Measurements from ENCODE around the gene COL18A1. TPM values are rescaled to one million over a fixed set of nuclear protein-coding genes. Genes with fewer than 3 reads are reported as not detected.

COL18A1 gene
- polyA plus RNA-seq, 2 of the 4 experiments (the other 2 are of a cell fraction), result 17.3 to 88.4 TPM

GRCh38 chr21:45448283-45448809, 43.4 kb downstream of the COL18A1 start:
- TF ChIP-seq FOSL2 (IDR thresholded peaks at IDR 0.05) (no peak), FOSL2 (CRISPR knock-in tag; IDR thresholded peaks at IDR 0.05) (no peak), ESRRA (IDR thresholded peaks at IDR 0.05; ENCODE audit: borderline replicate concordance, low read length) (no peak), CHD4 (IDR thresholded peaks at IDR 0.05; ENCODE audit: borderline replicate concordance) (no peak), E2F6 (IDR thresholded peaks at IDR 0.05; ENCODE audit: borderline replicate concordance, low read depth) (no peak), HOXB5 (CRISPR knock-in tag; IDR thresholded peaks at IDR 0.05) (no peak), KDM1A (IDR thresholded peaks at IDR 0.05; ENCODE audit: low read depth) (no peak), RCOR1 (IDR thresholded peaks at IDR 0.05; ENCODE audit: low read depth, low read length) (no peak), FOXS1 (CRISPR knock-in tag; IDR thresholded peaks at IDR 0.05) (no peak), EHF (CRISPR knock-in tag; IDR thresholded peaks at IDR 0.05) (no peak), NFE2L2 (conservative IDR thresholded peaks at IDR 0.05; ENCODE audit: low read length) (no peak), RNF2 (IDR thresholded peaks at IDR 0.05; ENCODE audit: borderline replicate concordance, low read depth) (no peak), HES2 (IDR thresholded peaks at IDR 0.05) (no peak), JUN (IDR thresholded peaks at IDR 0.05) (no peak), POLR2AphosphoS2 (conservative IDR thresholded peaks at IDR 0.05; ENCODE audit: low read length) (no peak), PBX3 (IDR thresholded peaks at IDR 0.05) (no peak), SMC3 (IDR thresholded peaks at IDR 0.05) (no peak), CEBPB (IDR thresholded peaks at IDR 0.05) (no peak)
- no peak for ATAC-seq
- H3K4me1 ChIP-seq, result no peaks in the 10 kb centered on the region
- 95% methylated on average over 14 of the region's 20 CpGs for WGBS (ENCODE audit: missing lambda C conversion rate)
- DNase-seq (ENCODE audit: low read depth in 1 of 2, low spot score in 1 of 2), result no peak
- no peak overlapping the region for H3K4me3 ChIP-seq
- no peak overlapping the region for H3K27ac ChIP-seq
- POLR2A ChIA-PET, result no interaction called here
- H3K9me3 ChIP-seq, result peaks cover 12% of the 10 kb centered on the region; the same call in 2 of the 3 replicates
- no peak overlapping the region for H3K4me2 ChIP-seq
- FAIRE-seq, result no peak
- CTCF ChIA-PET, result no interaction called here

- no peaks in the 10 kb centered on the region for H3K4me1 ChIP-seq
- no peak overlapping the region for H3K27ac ChIP-seq
- CTCF ChIA-PET, result interaction anchor here (0.7 to 1.2 kb wide), 2 partner anchors 9 to 156 kb away, joined by 3 to 4 read pairs; no protein-coding TSS in a partner anchor
- peaks cover 12% of the 10 kb centered on the region; the same call in 2 of the 3 replicates for H3K9me3 ChIP-seq
- DNase-seq (ENCODE audit: low read depth in 1 of 2, low spot score in 1 of 2) (no peak), FAIRE-seq (no peak), ATAC-seq (no peak)
- WGBS (ENCODE audit: missing lambda C conversion rate), result 91% methylated on average over 17 of the region's 28 CpGs
- no peak overlapping the region for H3K4me2 ChIP-seq
- POLR2A ChIA-PET, result no interaction called here
- no peak overlapping the region for H3K4me3 ChIP-seq
- TF ChIP-seq JUNB (IDR thresholded peaks at IDR 0.05) (no peak), HOXB13 (CRISPR knock-in tag; IDR thresholded peaks at IDR 0.05; ENCODE audit: low read depth) (no peak), RAD21 (conservative IDR thresholded peaks at IDR 0.05 in 1 of 2, IDR thresholded peaks at IDR 0.05 in 1 of 2) (no peak), BHLHE40 (IDR thresholded peaks at IDR 0.05; ENCODE audit: low read depth, low read length) (no peak), SMC3 (IDR thresholded peaks at IDR 0.05) (no peak), RFX5 (IDR thresholded peaks at IDR 0.05) (no peak)
Measured at GRCh38 chr21:45448810-45449657, 44.1 kb downstream of the COL18A1 start.

Measured in A549 (cell line).